Measurements from ENCODE around the gene KRTAP4-9.
"Not testable (repeated sequence)": the region's sequence is repeated elsewhere in the genome, so short reads cannot be mapped to it uniquely, and the experiment has no call there.

The KRTAP4-9 gene

GRCh38 chr17:41147531-41148204 lies 42.5 kb downstream of the KRTAP4-9 start:
- no peak for DNase-seq (ENCODE audit: low read depth)
- no peak overlapping the region for H3K4me3 ChIP-seq (ENCODE audit: low read depth, low read length)
- TF ChIP-seq, protein P1, sequence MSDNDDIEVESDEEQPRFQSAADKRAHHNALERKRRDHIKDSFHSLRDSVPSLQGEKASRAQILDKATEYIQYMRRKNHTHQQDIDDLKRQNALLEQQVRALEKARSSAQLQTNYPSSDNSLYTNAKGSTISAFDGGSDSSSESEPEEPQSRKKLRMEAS (IDR thresholded peaks at IDR 0.05; ENCODE audit: low read depth, low read length), result no peak
- TF ChIP-seq POLR2A (IDR thresholded peaks at IDR 0.05; ENCODE audit: extremely low read depth, insufficient read length), result no peak
- TF ChIP-seq MYC (IDR thresholded peaks at IDR 0.05; ENCODE audit: low read depth, low read length), result no peak
- no peak for TF ChIP-seq CTCF (IDR thresholded peaks at IDR 0.05; ENCODE audit: low read depth, low read length)

DNA sequence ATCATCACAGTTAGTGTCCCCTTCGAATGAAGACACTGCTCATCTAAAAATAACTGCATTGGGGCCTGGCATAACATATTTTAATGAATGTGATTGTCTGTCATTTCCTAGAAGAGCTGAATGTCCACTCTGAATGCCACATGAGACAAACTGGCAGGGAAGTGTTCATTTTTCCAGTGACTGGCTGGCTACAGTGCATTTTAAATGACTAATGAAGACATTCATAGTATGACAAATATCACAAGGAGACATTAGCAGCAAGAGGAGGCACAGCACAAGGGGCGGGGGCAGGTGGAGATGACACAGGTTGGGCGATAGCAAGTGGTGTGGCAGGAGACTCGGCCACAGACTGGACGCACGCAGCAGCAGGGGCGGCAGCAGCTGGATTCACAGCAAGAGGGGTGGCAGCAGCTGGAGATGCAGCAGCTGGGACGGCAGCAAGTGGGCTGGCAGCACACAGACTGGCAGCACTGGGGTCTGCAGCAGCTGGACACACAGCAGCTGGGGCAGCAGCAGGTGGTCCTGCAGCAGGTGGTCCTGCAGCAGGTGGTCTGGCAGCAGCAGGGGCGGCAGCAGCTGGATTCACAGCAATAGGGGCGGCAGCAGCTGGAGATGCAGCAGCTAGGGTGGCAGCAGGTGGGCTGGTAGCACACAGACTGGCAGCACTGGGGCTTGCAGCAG lies 43.9 kb downstream of the KRTAP4-9 start:
- DNase-seq (ENCODE audit: low read depth); H3K4me3 ChIP-seq (ENCODE audit: low read depth, low read length): not testable (repeated sequence)

GRCh38 chr17:41149652-41149985 lies 44.4 kb downstream of the KRTAP4-9 start, which contains the start of gene KRTAP4-5:
Gene KRTAP4-5 (minus strand): TSS chr17:41149825. CDS start chr17:41149767, 58 bp downstream.
- no peak within 1 kb of the TSS for H3K4me3 ChIP-seq (ENCODE audit: low read depth, low read length)
- DNase-seq (ENCODE audit: low read depth), result no peak
- no peak for TF ChIP-seq POLR2A (IDR thresholded peaks at IDR 0.05; ENCODE audit: extremely low read depth, insufficient read length)

DNA sequence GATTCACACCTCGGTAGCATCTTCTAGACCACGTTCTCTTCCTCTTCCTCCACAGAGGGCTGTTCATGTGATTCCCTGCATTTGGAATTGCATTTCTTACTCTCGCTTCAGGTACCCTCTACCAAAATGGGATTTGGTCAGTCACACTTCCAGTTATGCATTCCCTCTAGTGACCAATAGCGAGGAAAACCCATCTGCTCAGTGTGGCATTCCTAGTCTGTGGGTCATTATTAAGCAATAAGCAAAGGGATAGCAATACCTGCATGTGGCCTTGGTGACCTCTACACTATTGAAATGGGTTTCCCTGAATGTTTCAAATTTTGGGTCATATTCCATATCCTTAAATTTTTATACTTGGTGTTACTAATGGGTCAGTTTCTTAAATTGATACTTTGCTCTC lies 44.8 kb downstream of the KRTAP4-9 start:
- no peak overlapping the region for H3K4me3 ChIP-seq (ENCODE audit: low read depth, low read length)
- DNase-seq (ENCODE audit: low read depth), result no peak
- TF ChIP-seq CTCF (IDR thresholded peaks at IDR 0.05; ENCODE audit: low read depth, low read length), result no peak
- no peak for TF ChIP-seq POLR2A (IDR thresholded peaks at IDR 0.05; ENCODE audit: extremely low read depth, insufficient read length)
- no peak for TF ChIP-seq MYC (IDR thresholded peaks at IDR 0.05; ENCODE audit: low read depth, low read length)
- TF ChIP-seq, protein P1 (IDR thresholded peaks at IDR 0.05; ENCODE audit: low read depth, low read length), result no peak

DNA sequence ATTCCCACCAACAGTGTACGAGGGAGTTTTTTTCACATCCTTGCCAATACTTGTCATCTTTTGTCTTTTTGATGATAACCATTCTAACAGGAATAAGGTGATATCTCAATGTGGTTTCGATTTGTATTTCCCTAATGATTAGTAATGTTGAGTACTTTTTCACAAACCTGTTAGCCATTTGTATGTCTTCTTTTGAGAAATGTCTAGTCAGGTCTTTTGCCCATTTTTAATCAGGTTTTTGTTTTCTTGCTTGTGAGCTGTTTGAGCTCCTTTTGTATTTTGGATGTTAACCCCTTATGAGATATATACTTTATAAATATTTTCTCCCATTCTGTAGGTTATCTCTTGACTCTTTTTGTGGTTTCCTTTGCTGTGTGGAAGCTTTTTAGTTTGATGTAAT lies 46.3 kb downstream of the KRTAP4-9 start:
- no peak for DNase-seq (ENCODE audit: low read depth)
- TF ChIP-seq, protein P1 (IDR thresholded peaks at IDR 0.05; ENCODE audit: low read depth, low read length), result no peak
- TF ChIP-seq POLR2A (IDR thresholded peaks at IDR 0.05; ENCODE audit: extremely low read depth, insufficient read length) (no peak), CTCF (IDR thresholded peaks at IDR 0.05; ENCODE audit: low read depth, low read length) (no peak), MYC (IDR thresholded peaks at IDR 0.05; ENCODE audit: low read depth, low read length) (no peak)
- H3K4me3 ChIP-seq (ENCODE audit: low read depth, low read length), result no peak overlapping the region

DNA sequence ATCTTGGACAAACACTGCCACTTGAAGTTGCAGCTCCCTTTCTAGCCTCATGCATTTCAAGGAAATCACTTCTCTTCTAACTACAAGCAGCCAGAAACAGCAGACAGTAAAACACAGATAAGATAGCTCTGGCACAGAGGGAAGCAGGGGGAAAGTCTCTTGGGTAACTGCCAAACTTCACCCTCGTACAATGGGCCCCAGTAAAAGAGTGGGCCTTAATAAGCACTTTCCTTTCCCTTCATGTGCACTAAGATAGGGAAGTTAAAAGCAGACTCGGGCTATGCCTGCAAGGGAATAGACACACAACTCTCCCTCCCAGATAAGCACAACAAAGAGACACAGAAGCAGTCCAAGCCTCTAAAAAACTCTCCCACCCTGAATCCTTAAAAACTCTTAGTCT lies 48.7 kb downstream of the KRTAP4-9 start:
- no peak overlapping the region for H3K4me3 ChIP-seq (ENCODE audit: low read depth, low read length)

More for the DNA sequence above, 48.7 kb downstream of the KRTAP4-9 start:
- TF ChIP-seq CTCF (IDR thresholded peaks at IDR 0.05; ENCODE audit: low read depth, low read length) (no peak), POLR2A (IDR thresholded peaks at IDR 0.05; ENCODE audit: extremely low read depth, insufficient read length) (no peak), MYC (IDR thresholded peaks at IDR 0.05; ENCODE audit: low read depth, low read length) (no peak)
- TF ChIP-seq, protein P1 (IDR thresholded peaks at IDR 0.05; ENCODE audit: low read depth, low read length), result no peak
- DNase-seq (ENCODE audit: low read depth), result no peak

Measured in NB4 (cell line).